GM21723 (cell line): ENCODE measurements around the gene IQSEC1.
"Not testable (repeated sequence)": the region's sequence is repeated elsewhere in the genome, so short reads cannot be mapped to it uniquely, and the experiment has no call there.

Experiments
- ATAC-seq: cut with Tn5 transposase; IDR thresholded peaks from one replicate; pipeline ENCODE4 v1.9.1; 2021; ENCODE audit warnings: mild to moderate bottlenecking, moderate library complexity; ENCODE audit not compliant: unreplicated experiment

The IQSEC1 gene

GRCh38 chr3:12884790-12885582, 188.2 kb downstream of the IQSEC1 start:
- ATAC-seq = no peak

- no peak for ATAC-seq
These were observed 189.0 kb downstream of the IQSEC1 start for GRCh38 chr3:12884186-12884680.

- ATAC-seq = no peak
These were observed 190.6 kb downstream of the IQSEC1 start for GRCh38 chr3:12882336-12883310.

GRCh38 chr3:12881858-12882257, 191.4 kb downstream of the IQSEC1 start:
- peak; percentile 48 for ATAC-seq

GRCh38 chr3:12879191-12879815, 193.9 kb downstream of the IQSEC1 start:
- ATAC-seq = no peak

- not testable (repeated sequence) for ATAC-seq
These were observed 194.5 kb downstream of the IQSEC1 start for GRCh38 chr3:12878758-12879157.

- ATAC-seq = no peak
These were observed 195.1 kb downstream of the IQSEC1 start for GRCh38 chr3:12878141-12878574.

- no peak for ATAC-seq
These were observed 196.2 kb downstream of the IQSEC1 start for GRCh38 chr3:12877040-12877439.

- ATAC-seq = peak; percentile 52
These were observed 197.1 kb downstream of the IQSEC1 start for GRCh38 chr3:12875857-12876836.

DNA sequence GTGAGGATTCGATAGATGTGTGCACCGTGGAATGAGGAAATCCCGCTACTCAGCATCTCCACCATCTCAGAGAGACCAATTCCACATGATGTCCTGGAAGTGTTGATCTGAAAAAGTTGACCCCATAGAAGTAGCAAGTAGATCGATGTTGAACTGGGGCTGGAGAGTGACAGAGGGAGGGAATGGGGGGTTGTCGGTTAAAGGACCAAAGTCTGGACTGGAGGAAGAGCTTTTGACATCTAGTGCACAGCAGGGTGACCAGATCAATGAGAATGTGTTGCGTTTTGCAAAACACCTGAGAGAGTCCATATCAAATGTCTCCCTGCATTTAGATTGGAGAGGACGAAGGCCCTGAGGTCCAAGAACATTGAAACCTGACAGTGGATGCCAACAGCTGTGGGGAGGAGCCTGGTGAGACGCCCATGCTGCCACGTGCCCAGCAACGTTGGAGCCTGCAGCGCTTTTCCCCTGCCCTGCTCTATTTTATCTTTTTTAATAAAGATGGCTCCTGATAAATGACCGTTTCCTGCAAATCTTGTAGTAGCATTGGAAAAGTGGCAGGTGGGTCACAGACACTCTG, 201.7 kb downstream of the IQSEC1 start:
- no peak for ATAC-seq

DNA sequence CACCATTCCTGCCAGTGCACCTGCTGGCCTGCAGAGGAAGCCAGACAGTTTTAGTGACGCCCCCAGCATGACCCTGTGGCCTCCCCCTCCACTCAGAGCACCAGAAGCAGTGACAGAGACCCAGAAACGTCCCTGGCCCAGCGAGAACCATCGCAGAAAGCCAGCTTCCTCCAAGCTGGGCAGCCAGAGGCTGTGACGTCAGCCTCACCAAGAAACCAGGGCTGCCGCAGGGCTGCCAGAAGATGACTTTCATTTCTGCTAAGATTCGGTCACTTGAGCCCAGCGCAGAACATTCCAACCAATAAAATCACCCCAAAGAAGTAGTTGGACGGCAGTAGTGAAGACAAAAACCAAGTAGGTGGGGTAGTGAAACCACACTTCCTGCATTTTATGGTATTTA, 202.3 kb downstream of the IQSEC1 start:
- no peak for ATAC-seq

DNA sequence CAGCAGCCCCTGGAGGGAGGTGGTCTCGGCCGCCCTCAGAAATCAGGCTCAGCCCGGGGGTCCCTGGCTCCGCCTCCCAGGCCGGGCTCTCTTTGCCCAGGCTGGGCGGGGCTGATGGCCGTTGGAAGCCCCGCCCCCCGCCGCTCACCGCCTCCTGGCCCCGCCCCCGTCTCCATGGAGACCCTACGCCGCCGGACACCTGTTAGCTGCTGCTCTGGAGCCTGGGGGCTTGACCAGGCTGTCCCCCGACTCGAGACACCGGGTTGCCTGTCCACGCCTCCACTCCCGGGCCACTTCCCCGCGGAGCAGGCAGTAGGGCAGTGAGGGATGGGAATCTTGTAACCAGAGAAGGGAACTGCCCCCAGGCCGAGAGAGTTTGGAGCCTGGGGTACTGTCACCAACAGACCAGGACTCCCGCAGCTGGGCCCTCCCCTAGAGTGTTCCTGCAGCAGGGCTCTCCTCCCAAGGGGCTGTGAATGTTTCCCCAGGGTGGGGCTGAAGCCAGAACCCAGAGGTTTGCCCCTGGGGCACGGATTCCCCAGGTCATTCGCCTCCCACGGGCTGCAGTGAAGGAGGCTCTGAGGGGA, 204.1 kb downstream of the IQSEC1 start:
- ATAC-seq = peak; percentile 60

DNA sequence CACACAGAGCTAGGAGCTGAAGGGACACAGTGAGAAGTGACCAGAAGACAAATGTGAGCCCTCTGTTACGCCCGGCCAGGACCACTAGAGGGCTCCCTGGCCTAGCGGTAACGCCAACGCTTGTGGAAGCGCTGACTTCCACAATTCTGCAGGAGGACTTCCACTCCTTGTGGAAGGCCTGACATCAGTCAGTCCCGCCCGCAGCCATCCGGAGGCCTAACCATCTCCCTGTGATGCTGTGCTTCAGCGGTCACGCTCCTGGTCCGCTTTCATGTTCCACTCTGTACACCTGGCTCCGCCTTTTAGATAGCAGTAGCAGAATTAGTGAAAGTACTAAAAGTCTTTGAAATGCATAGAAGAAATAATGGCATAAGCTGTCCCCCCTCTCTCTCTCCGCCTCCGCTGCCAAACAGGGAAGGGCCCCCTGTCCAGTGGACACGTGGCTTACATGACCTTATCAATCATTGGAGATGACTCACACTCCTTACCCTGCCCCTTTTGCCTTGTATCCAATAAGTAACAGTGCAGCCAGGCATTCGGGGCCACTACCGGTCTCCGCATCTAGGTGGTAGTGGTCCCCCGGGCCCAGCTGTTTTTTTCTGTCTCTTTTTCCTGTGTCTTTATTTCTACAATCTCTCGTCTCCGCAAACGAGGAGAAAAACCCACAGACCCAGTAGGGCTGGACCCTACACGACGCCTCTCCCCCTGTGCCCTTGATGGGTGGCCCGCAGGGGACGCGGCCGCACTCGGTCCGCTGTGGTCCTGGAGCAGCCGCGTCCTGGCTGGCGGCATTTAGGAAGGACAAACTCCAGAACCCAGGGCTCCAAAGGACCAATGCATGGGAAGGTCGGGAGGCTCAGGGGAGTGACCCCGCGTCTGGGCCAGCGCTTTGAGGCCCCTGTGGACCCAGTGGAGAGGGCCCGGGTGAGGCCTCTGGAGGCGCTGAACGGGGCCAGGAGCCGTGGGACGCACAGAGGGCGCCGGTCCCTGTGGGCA, 204.9 kb downstream of the IQSEC1 start:
- ATAC-seq = peak; percentile 66

DNA sequence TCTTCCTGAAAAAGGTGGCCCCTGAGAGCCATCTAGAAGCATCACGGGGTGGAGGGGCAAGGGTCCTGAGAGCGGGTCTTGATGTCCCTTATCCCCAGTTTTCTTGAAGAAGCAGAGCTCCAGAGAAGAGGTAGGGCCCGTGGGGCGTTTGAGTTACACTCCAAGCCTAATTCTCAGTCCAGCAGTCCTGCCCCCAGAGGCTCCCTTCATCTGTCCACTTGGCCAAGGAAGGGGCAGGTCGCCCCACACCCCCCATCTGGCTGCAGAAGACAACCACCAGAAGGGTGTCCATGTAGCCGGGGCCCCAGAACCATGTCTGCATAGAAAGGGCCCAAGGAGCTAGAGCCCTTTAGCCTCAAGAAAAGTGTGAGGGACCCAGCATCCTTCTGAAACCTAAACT, 206.4 kb downstream of the IQSEC1 start:
- ATAC-seq = no peak

GRCh38 chr3:12865271-12865670, 208.0 kb downstream of the IQSEC1 start:
- no peak for ATAC-seq

DNA sequence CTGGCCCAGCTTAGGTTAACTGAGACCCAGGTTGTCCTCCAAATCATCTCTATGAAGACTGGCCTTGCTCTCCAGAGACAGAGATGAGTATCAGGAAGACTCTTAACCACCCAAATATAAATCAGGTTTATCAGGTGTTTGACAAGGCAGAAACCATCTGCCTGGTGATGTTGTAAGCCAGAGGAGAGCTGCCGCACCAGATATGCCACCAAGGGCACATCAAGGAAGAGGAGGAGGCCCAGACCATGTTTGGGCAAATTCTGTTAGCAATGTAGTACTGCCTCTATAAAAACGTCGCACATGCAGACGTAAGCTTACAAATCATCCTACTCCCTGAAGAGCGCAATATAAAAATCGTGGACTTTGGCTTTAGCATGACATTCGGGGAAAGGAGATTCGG, 210.8 kb downstream of the IQSEC1 start:
- no peak for ATAC-seq

- ATAC-seq = no peak
These were observed 211.6 kb downstream of the IQSEC1 start for GRCh38 chr3:12861611-12862010.

- no peak for ATAC-seq
These were observed 213.4 kb downstream of the IQSEC1 start for GRCh38 chr3:12859840-12860239.
